ENCODE measurements around the gene UNC13A.

The UNC13A gene

GRCh38 chr19:17686592-17687024, 1.5 kb downstream of the UNC13A start:
- TF ChIP-seq CTCF (IDR thresholded peaks at IDR 0.05; ENCODE audit: low read depth, low read length): no peak
- Histone ChIP-seq H3K27ac (peak overlapping the region; percentile 91), H3K4me3 (ENCODE audit: low read depth, low read length) (peak overlapping the region; percentile 98), H3K36me3 (peaks cover 21% of the 10 kb centered on the region), H3K9me3 (ENCODE audit: severe bottlenecking) (no peaks in the 10 kb centered on the region), H3K27me3 (ENCODE audit: insufficient read depth, low read depth, severe bottlenecking) (no peaks in the 10 kb centered on the region)
- peak; percentile 89 for DNase-seq

DNA sequence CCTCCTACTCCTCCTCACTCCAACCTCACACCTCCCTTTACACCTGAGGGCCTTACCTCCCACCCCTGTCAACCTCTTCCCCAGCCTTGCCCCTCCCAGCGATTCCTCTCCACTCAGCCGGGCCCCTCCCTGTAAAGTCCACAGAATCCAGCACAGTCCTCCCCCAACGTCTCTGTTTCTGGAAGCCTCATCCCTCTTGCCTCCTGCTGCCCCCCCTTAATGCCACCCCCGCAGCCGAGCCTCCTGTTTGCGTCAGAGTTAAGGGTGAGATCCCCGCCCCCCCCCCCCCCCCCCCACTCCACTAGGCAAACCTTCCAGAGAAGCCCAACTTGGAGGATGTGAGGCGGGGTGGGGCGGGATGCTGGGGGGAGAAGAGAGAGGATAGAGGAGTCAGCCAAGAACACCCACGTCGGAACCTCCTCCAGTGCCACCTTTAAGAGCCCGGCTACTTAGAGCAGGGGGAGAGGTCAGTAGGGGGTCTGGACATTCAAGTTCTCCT, 2.1 kb downstream of the UNC13A start:
- no peak for DNase-seq
- no peak for TF ChIP-seq CTCF (IDR thresholded peaks at IDR 0.05; ENCODE audit: low read depth, low read length)
- Histone ChIP-seq H3K4me3 (ENCODE audit: low read depth, low read length) (peak overlapping the region; percentile 98), H3K27ac (peak overlapping the region; percentile 68), H3K27me3 (ENCODE audit: insufficient read depth, low read depth, severe bottlenecking) (no peaks in the 10 kb centered on the region), H3K36me3 (peaks cover 21% of the 10 kb centered on the region), H3K9me3 (ENCODE audit: severe bottlenecking) (no peaks in the 10 kb centered on the region)

DNA sequence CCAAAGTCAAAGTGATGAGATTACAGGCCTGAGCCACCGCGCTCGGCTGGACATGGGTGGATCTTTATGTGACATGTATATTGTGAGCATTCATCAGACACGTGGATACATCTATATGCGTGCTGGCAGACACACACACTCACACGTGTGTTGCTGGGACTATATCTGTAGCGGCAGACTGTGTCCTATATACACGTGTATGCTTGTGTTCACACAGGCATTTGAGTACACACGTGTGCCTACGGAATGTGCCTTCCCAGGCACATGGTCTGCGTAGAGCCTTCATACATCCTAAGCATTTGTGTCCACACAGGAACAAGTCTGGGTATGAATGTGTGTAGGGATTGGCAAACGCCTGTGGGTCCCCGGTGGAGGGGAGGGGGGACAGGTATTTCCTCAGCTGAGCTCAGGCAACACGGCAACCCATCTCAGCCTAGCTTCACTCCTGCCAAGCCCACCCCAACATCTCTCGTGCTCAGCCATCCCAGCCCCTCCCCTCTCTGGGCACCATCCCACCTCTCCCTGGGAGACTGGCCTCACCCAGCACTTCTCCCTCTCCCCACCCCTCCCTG, 2.6 kb downstream of the UNC13A start:
- Histone ChIP-seq H3K4me3 (ENCODE audit: low read depth, low read length) (no peak overlapping the region), H3K27ac (no peak overlapping the region), H3K36me3 (peaks cover 21% of the 10 kb centered on the region), H3K9me3 (ENCODE audit: severe bottlenecking) (no peaks in the 10 kb centered on the region), H3K27me3 (ENCODE audit: insufficient read depth, low read depth, severe bottlenecking) (no peaks in the 10 kb centered on the region)
- DNase-seq: no peak
- no peak for TF ChIP-seq CTCF (IDR thresholded peaks at IDR 0.05; ENCODE audit: low read depth, low read length)

DNA sequence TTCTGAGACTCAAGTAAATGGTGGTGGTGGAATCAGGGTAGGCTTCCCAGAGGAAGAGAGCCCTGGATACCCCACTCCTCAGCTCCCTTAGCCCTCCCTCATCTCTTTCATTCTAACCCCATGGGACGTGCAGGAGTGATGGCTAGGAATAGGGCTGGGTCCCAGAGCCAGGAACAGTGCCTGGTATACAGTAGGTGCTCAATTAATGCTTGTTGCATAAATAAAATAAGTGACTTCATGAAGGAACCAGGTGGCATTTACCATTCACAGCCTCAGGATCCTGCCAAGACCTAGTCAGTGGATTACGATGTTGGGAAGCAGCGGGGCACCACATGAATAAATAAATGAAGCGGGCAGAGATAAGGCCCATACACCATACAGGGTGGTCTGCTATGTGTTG, 3.9 kb downstream of the UNC13A start:
- no peak for TF ChIP-seq CTCF (IDR thresholded peaks at IDR 0.05; ENCODE audit: low read depth, low read length)
- Histone ChIP-seq H3K4me3 (ENCODE audit: low read depth, low read length) (no peak overlapping the region), H3K36me3 (peaks cover 21% of the 10 kb centered on the region), H3K27ac (no peak overlapping the region), H3K9me3 (ENCODE audit: severe bottlenecking) (no peaks in the 10 kb centered on the region), H3K27me3 (ENCODE audit: insufficient read depth, low read depth, severe bottlenecking) (no peaks in the 10 kb centered on the region)
- no peak for DNase-seq

GRCh38 chr19:17683078-17683477, 5.1 kb downstream of the UNC13A start:
- DNase-seq: no peak
- H3K27ac ChIP-seq: no peak overlapping the region
- H3K27me3 ChIP-seq (ENCODE audit: insufficient read depth, low read depth, severe bottlenecking): no peaks in the 10 kb centered on the region
- H3K9me3 ChIP-seq (ENCODE audit: severe bottlenecking): no peaks in the 10 kb centered on the region
- H3K4me3 ChIP-seq (ENCODE audit: low read depth, low read length): no peak overlapping the region
- peaks cover 21% of the 10 kb centered on the region for H3K36me3 ChIP-seq
- TF ChIP-seq CTCF (IDR thresholded peaks at IDR 0.05; ENCODE audit: low read depth, low read length): no peak

- Histone ChIP-seq H3K27me3 (ENCODE audit: insufficient read depth, low read depth, severe bottlenecking) (no peaks in the 10 kb centered on the region), H3K27ac (no peak overlapping the region), H3K4me3 (ENCODE audit: low read depth, low read length) (no peak overlapping the region), H3K36me3 (peaks cover 21% of the 10 kb centered on the region), H3K9me3 (ENCODE audit: severe bottlenecking) (no peaks in the 10 kb centered on the region)
- no peak for DNase-seq
- TF ChIP-seq CTCF (IDR thresholded peaks at IDR 0.05; ENCODE audit: low read depth, low read length): no peak
Observed at GRCh38 chr19:17682273-17682672, 5.9 kb downstream of the UNC13A start.

Measured in WERI-Rb-1 (cell line).